Right ventricle myocardium inferior (tissue), 1 donor: ENCODE measurements around the gene PCBP3. TPM values are rescaled to one million over a fixed set of nuclear protein-coding genes. Genes with fewer than 3 reads are reported as not detected.
"Not testable (repeated sequence)": the region's sequence is repeated elsewhere in the genome, so short reads cannot be mapped to it uniquely, and the experiment has no call there.

Experiments used
- ATAC-seq: fragments of 200-7000 bp; cut with Tn5 transposase; one replicate; pipeline ENCODE4 v1.9.1; 2020; ENCODE audit warnings: mild to moderate bottlenecking, moderate library complexity
- DNase-seq: peaks from one replicate; pipeline ENCODE4 v3.0.0; 2021; ENCODE audit errors: missing footprints
- intact Hi-C: fragments of 100-400 bp; cut with DNase I; formaldehyde crosslinking; loops from one replicate; pipeline ENCODE4 v1.11.0; 2022
- total RNA-seq: library from RNA; stranded (reverse); fragmentation: NEBNext Ultra II Directional; extraction: Animal tissue kit (Norgen Biotek cat#: 25700); gene quantifications from one replicate; pipeline ENCODE4 v1.2.1, GENCODE V29; 2021
- donor health status: DM: no; HTN: yes; CAD: no; lungs with severe emphysema.

PCBP3 gene
- total RNA-seq, 1 donor from 2014 or later, result 3.7 TPM

DNA sequence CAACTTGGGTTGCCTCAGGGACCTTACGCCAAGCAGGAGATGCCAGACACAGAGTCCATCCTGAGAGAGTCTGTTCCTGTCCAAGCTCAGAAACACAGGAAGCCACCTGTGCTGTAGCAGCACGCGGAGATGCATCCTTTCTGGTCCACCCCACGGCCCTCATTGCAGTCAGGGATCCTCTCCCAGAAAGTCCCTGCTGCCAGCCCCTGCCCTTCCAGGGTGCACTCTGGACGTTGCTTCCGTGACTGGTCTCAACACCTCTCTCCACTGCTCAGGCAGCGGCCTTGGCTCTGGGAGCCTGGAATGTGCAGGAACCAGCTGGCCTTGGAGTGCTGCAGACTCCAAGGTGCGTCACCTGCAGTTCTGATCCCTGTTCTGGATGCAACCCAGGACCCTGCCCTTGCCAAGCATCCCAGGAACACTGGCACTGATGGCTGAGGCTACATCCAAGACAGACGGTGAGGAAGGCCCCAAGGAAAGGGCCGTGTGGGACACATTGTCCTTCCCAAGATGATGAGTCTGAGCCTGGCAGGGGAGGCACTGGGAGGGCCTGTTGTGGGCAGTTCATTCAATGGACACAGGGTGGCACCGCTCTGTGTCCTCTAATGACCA lies 316.4 kb downstream of the PCBP3 start:
- intact Hi-C loops, result no loop called here
- no peak for ATAC-seq

DNA sequence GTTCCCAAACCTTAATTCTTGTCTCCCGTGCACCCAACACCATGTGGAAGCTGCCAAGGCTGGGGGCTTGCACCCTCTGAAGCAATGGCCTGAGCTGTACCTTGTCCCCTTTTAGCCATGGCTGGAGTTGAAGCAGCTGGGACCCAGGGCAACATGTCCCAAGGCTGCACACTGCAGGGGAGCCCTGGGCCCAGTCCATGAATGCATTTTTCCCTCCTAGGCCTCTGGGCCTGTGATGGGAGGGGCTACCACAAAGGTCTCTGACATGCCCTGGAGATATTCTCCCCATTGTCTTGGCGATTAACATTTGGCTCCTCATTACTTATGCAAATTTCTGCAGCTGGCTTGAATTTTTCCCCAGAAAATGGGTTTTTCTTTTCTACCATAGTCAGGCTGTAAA lies 317.9 kb downstream of the PCBP3 start:
- intact Hi-C loops, DNase-seq, ATAC-seq: not testable (repeated sequence)

More for the DNA sequence above, 316.4 kb downstream of the PCBP3 start:
- DNase-seq, result peak; percentile 44

DNA sequence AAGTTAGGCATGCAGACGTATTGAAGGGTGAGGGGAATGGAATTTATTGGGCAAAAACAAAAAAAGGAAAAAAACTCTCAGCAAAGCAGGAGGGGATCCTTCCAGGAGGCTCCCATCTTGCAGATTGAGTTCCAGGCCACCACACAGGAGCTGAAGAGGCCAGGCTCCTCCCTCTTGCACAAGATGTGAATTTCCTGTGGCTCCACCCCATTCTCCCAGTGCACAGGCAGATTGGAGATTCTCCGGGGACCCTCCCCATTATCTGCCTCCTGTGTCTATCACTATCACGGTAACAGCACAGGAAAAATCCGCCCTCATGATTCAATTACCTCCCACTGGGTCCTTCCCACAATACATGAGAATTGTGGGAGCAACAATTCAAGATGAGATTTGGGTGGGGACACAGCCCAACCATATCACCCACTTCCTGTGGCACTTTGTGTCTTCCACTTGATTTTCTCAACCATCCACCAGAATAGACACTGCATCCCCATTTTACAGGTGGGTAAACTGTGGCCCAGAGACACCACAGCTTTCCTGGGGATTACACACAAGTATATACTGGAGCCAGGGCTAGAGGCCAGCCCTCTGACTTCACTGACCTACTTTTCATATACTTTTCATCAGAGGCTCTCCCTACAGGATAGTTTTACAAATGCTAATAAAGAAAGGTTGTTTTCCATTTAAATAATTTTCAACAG lies 319.2 kb downstream of the PCBP3 start:
- DNase-seq (peak; percentile 41), ATAC-seq (peak; percentile 56)
- intact Hi-C loops, result no loop called here

DNA sequence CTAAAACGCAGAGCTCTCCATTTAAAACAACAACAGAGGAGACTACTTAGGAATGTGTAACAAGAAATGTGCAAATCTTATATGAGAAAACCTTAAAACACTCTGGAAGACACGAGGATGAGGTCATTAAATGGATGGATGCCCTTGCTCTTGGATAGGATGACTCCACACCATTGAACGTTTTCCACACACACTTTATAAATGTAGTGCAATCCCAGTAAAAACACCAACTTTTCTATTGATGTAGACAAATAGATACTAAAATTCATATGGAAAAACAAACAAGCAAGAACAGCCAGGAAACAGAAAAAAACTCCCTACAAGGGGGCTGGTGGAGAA lies 319.7 kb downstream of the PCBP3 start:
- peak; percentile 45 for ATAC-seq

DNA sequence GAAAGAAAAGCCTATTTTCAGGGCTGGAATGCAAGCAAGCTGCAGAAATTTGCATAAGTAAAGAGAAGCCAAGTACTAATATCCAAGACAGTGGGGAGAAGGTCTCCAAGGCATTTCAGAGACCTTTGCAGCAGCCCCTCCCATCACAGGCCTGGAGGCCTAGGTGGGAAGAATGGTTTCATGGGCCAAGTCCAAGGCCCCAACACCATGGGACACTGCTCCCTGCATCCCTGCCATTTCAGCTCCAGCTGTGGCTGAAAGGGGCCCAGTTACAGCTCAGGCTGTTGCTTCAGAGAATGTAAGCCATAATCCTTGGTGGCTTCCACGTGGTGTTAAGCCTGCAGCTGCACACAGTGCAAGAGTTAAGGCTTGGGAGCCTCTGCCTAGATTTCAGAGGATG lies 321.1 kb downstream of the PCBP3 start:
- no peak for ATAC-seq
- DNase-seq, result no peak
- intact Hi-C loops, result no loop called here

More for the DNA sequence above, 319.7 kb downstream of the PCBP3 start:
- DNase-seq, result no peak
- intact Hi-C loops, result no loop called here

DNA sequence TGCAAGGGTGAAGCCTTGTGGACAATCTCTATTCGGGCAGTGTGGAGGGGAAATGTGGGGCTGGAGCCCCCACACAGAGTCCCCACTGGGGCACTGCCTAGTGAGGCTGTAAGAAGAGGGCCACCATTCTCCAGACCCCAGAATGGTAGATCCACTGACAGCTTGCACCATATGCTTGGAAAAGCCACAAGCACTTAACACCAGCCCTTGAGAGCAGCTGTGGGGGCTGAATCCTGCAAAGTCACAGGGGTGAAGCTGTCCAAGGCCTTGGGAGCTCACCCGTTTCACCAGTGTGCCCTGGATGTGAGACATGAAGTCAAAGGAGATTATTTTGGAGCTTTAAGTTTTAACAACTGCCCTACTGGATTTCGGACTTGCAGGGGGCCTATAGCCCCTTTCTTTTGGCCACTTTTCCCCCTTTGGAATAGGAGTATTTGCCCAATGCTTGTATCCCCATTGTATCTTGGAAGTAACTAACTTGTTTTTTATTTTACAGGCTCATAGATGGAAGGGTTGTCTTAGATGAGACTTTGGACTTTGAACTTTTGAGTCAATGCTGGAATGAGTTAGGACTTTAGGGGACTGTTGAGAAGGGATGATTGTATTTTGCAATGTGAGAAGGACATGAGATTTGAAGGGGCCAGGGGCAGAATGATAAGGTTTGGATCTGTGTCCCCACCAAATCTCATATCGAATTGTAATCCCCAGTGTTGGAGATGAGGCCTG lies 321.7 kb downstream of the PCBP3 start:
- DNase-seq (no peak), ATAC-seq (no peak)
- intact Hi-C loops, result no loop called here

DNA sequence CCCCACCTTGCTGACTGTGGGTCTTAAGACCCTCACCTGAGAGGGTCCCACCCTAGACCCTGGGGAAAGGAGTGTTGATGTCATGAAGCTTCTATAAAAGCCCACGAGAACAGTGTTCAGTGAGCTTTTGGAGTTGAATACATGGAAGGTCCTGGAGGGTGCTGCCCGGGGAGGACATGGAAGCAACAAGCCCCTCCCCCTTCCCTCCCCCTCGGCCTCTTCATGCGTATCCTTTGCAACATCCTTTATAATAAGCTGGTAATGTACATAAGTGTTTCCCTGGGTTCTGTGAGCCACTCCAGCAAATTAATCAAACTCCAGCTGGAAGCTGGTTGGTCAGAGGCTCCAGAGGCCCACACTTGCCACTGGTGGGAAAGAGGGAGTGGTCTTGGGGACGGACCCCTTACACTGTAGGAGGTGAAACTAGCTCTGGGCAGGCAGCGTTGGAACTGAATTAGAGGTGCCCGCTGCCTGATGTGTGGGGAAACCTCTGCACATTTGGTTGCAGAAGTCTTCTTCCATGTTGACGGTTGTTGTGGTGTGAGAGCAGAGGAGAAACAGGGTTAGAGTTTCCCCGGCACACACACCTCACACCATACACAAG lies 323.4 kb downstream of the PCBP3 start:
- intact Hi-C loops, result no loop called here
- DNase-seq (no peak), ATAC-seq (no peak)

DNA sequence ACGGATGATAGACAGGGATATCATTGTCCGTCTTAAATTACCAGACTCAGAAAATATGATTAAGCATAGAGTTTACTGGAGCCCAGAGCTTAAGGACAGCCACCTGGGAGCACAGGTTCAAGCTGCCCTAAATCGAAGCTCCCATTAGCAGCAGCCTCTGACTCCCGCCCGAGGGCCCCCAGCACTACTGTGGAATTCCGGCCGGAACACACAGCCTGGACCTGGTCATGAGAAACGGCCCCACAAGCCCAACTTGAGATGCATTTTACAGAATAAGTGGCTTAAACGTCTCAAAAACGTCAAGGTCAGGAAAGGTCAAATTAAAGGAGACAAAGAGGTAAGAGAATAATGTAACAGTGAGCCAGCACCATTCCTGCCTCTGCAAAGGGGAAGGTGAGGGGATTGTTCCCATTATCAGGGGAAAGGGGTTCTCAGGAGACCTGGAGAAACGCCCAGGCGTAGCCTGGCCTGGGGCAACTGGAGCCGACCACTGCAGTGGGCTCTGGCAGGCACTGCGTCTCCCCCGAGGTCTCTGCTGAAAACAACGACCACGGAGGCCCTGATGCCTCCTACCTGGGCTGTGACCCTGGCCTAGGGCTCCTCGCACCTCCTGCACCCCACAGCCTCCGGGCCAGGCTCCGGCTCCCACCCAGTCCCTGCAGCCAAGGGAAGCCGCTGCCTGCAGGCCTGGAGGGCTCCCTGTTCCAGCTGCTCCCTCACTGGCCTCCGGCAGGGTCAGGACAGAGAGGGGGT lies 326.6 kb downstream of the PCBP3 start:
- intact Hi-C loops, result loop anchor here (5.0 to 10.0 kb wide), 5 partner anchors 57 to 315 kb away; partner anchors contain the start of genes LSS, MCM3AP and YBEY
- DNase-seq (no peak), ATAC-seq (no peak)

DNA sequence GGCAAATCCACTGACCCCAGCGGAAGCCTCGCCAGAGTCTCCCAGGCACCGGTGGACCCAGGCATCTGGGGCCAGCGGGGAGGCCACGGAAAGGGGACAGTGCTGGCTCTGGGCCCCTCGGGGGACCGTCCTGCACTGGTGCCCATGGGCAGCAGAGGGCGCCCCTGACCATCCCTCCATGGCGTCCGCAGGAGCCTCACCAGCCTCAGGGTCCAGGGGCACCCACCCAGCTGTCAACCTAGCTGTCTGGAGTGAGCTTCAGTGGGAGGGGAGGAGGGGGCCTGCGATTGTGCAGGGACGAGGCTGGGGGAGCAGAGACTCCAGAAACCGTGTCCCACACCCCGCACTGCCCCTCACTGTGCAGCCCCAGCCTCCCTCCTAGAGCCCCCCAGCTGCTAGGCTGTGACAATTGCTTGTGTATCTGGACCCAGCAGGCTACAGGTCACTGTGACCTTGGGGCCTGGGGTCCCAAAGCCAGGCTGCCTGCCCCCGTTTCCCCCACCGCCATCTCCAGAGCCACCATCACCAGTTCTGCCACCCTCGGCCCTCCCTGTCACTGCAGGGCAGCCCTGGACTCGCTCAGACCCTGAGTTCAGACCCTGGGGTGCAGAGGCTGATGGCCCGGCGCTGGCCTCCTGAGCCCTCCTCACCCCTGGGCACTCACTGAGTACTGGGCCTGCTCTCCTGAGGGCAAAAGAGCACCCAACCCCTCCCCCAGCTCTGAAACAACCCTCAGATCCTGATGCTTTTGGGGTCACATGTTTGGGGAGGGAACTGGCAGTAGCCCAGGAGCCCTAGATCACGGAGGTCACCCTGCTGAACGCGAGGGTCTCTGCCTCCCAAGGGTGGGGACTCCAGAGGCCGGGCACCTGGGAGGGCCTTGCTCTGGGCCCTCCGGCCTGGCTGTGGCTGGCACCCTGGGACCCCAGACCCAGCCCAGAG lies 327.4 kb downstream of the PCBP3 start:
- DNase-seq (peak; percentile 84), ATAC-seq (peak; percentile 49)
- intact Hi-C loops, result loop anchor here (5.0 to 10.0 kb wide), 5 partner anchors 56 to 314 kb away; partner anchors contain the start of genes LSS, MCM3AP and YBEY

DNA sequence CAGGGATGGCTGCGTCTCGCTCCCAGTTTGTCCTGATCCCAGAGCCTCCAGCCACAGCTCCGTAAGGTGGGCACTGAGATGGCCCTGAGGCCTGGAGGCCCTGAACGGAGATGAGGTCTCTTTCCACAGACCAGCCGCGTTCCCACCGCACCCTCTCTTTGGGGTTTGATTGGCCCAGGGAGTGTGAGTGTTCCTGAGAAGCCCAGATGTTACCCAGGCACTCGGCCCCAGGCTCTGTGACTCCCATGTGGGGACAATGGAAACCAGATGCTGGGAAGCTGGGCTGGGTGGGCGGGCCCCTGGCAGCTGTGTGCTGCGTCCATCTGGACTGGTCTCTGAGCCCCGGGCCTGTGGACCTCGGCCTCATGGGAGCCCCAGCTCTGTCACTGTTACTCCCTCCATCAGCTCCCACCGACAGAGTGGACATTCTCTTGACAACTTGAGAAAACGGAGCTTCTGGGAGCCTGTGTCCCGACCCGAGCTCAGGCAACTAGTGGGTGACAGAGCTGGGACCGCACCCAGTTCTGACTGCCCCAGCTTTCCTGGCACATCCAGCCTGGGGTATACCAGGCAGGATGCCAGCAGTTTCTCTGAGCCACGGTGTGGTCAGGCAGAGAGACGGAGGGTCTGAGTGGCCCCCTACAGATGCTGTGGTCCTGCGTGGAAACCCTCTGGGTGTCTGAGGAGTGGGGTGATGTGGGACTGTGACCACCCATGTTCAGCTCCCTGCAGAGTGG lies 328.3 kb downstream of the PCBP3 start:
- peak; percentile 59 for ATAC-seq
- DNase-seq, result peak; percentile 87

DNA sequence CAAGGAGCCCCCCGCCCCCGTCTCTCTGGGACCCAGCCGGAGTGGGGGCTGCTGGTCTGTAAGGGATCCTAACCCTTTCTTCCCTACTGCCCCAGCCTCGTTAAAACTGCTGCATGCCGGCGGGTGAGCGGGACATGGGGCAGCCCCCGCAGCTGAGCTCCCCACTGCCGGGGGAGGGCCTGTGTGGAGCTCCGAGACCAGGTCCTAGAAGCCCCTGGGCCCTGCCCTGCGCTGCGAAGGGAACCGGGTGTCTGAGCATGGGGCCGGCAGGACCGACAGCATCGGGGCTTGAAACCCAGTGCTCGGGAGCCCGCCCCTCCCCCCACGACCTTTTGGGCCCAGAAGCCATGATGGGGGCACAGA lies 328.8 kb downstream of the PCBP3 start:
- no peak for ATAC-seq
- intact Hi-C loops, result loop anchor here (5.0 to 10.0 kb wide), 5 partner anchors 55 to 312 kb away; partner anchors contain the start of genes LSS, MCM3AP and YBEY

More for the DNA sequence above, 328.3 kb downstream of the PCBP3 start:
- intact Hi-C loops, result loop anchor here (5.0 to 10.0 kb wide), 5 partner anchors 56 to 313 kb away; partner anchors contain the start of genes LSS, MCM3AP and YBEY

DNA sequence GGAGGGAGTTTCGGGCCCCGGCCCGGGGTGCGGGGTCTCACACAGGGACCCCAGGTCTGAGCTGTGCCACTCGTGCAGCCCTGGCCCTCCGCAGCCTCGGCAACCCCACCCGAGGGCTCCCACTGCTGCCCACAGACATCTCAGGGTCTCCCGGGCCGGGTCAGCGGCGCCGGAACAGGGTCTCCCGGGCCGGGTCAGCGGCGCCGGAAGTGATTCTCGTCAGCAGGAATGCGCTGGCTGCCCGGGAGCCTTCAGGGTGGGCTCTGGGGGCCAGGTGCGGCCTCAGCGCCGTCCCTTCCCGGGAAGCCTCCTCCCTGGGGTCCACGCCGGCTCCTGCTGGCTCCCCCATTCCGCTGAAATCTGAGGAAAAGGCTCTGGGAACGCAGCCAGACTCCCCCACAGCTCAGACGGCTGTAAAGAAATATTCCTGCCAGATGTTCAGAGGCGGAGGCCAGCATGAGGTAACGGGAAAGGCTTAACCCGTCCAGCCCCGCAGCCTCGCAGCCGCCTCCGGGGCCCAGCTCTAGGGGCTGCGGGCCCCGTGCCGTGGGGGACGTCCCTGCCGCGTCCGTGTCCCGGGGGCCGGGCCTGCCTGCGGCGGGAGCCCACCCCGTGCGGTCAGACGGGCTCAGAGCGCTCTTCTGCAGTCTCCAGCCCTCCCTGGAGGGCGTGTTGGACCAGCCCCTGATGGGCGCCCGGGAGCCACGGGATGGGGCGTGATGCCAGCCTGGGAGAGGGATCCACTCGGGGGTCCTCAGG lies 329.4 kb downstream of the PCBP3 start:
- DNase-seq (peak; percentile 91), ATAC-seq (peak; percentile 56)
- intact Hi-C loops, result loop anchor here (5.0 to 10.0 kb wide), 5 partner anchors 54 to 312 kb away; partner anchors contain the start of genes LSS, MCM3AP and YBEY

More for the DNA sequence above, 328.8 kb downstream of the PCBP3 start:
- no peak for DNase-seq

DNA sequence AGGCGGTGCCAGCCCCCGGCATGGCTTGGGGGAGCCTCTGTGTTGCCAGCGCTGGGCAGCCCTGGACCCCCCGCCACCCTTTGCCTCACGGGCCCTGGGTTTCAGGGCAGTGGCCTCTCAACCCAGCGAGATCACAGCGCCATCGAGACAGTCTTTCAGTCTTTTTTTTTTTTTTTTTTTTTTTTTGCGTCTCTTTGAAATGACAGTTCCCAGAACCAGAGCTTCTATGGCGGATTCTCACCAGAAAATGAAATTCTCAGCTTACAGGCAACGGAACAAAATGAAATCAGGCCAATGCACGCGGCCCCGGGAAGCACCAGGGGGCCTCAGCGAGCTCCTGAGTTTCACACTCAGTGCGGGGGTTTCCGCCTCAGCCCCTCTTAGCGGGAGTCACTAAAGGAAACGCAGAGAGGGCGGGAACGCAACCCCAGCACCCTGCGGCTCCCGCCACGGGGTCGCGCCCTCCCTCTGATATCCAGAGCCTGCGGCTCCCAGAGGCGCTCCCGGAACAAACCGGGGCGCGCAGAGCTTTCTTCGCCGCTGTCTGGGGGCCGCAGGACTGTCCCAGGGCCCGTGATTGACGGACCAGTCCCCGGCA lies 330.0 kb downstream of the PCBP3 start:
- ATAC-seq (peak; percentile 49), DNase-seq (peak; percentile 92)
- intact Hi-C loops, result loop anchor here (2.0 to 10.0 kb wide), 6 partner anchors 54 to 311 kb away; partner anchors contain the start of genes LSS, MCM3AP and YBEY

DNA sequence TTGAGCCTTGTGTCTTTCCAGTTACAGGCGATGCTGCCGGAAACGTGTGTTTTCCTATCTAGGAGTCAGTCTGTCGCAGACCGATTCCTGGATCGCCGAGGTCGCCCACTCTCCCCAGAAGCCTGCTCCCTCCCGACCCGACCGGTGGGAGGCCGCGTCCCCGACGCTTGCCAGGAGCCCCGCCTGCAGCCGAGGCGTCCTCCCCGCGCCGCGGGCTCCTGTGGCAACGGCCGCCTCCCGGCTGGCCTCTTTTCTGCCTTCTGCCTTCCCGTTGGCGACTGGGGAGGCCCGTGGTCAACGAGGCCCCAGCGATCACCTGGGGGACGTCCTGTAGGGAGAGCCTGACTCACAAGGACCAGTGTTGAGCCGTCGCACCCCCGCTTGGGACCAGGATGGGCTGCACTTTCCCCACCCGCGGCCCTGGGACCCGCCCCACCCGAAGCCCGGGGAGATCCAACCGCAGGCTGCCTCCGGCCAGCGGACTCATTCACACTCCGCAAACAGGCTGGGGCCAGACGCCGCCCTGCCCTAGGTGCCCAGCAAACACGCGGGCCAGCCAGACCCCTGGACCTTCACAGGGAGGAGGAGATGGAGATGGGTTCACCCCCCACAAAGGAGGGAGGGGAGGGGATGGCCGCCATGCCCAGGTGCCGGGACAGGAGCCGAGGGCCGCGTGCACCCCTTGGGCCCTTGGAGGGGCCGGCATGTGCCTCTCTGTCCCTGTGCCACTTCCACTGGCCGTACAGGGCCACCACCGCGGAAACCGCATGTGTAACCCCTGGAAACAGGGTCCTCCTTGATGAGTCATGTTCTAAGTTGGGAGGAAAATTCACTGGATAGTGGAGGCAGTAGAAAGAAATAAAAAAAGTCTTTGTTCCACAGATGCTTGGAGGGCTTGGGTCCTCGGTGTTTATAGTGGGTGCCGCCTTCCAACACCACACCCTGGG lies 330.8 kb downstream of the PCBP3 start:
- peak; percentile 4 for ATAC-seq
- intact Hi-C loops, result loop anchor here (2.0 to 10.0 kb wide), 6 partner anchors 53 to 310 kb away; partner anchors contain the start of genes LSS, MCM3AP and YBEY

More for the DNA sequence above, 330.8 kb downstream of the PCBP3 start:
- DNase-seq, result peak; percentile 81
